Measurements from ENCODE around the gene SINHCAF.

GRCh38 chr12:31280183-31280582, 45.8 kb downstream of the SINHCAF start:
- TF ChIP-seq, protein P1, sequence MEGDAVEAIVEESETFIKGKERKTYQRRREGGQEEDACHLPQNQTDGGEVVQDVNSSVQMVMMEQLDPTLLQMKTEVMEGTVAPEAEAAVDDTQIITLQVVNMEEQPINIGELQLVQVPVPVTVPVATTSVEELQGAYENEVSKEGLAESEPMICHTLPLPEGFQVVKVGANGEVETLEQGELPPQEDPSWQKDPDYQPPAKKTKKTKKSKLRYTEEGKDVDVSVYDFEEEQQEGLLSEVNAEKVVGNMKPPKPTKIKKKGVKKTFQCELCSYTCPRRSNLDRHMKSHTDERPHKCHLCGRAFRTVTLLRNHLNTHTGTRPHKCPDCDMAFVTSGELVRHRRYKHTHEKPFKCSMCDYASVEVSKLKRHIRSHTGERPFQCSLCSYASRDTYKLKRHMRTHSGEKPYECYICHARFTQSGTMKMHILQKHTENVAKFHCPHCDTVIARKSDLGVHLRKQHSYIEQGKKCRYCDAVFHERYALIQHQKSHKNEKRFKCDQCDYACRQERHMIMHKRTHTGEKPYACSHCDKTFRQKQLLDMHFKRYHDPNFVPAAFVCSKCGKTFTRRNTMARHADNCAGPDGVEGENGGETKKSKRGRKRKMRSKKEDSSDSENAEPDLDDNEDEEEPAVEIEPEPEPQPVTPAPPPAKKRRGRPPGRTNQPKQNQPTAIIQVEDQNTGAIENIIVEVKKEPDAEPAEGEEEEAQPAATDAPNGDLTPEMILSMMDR (IDR thresholded peaks at IDR 0.05; ENCODE audit: low read depth, low read length, missing input control), result no peak
- TF ChIP-seq, protein P2, sequence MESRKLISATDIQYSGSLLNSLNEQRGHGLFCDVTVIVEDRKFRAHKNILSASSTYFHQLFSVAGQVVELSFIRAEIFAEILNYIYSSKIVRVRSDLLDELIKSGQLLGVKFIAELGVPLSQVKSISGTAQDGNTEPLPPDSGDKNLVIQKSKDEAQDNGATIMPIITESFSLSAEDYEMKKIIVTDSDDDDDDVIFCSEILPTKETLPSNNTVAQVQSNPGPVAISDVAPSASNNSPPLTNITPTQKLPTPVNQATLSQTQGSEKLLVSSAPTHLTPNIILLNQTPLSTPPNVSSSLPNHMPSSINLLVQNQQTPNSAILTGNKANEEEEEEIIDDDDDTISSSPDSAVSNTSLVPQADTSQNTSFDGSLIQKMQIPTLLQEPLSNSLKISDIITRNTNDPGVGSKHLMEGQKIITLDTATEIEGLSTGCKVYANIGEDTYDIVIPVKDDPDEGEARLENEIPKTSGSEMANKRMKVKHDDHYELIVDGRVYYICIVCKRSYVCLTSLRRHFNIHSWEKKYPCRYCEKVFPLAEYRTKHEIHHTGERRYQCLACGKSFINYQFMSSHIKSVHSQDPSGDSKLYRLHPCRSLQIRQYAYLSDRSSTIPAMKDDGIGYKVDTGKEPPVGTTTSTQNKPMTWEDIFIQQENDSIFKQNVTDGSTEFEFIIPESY (IDR thresholded peaks at IDR 0.05), result no peak
- TF ChIP-seq EGR1 (IDR thresholded peaks at IDR 0.05; ENCODE audit: low read depth in 2 of 2), result no peak
- no peak for TF ChIP-seq ATF3 (IDR thresholded peaks at IDR 0.05)
- no peak for TF ChIP-seq MAX (IDR thresholded peaks at IDR 0.05)
- no peak for TF ChIP-seq YY1 (IDR thresholded peaks at IDR 0.05)
- TF ChIP-seq RAD21 (IDR thresholded peaks at IDR 0.05), result no peak

Data from liver (tissue), 3 donors.